GM19025 (cell line): ENCODE measurements around the gene NEK7.
"Not testable (repeated sequence)": the region's sequence is repeated elsewhere in the genome, so short reads cannot be mapped to it uniquely, and the experiment has no call there.

Experiments used
- ATAC-seq: cut with Tn5 transposase; IDR thresholded peaks from one replicate; pipeline ENCODE4 v1.9.1; 2021; ENCODE audit warnings: mild to moderate bottlenecking, low read depth, moderate library complexity; ENCODE audit not compliant: unreplicated experiment

The NEK7 gene

GRCh38 chr1:198156745-198157240, at the start of gene NEK7:
Gene NEK7, plus strand, starts transcription at chr1:198156998. Its CDS starts 75,583 bp downstream, at chr1:198232581.
- ATAC-seq = peak; percentile 52

DNA sequence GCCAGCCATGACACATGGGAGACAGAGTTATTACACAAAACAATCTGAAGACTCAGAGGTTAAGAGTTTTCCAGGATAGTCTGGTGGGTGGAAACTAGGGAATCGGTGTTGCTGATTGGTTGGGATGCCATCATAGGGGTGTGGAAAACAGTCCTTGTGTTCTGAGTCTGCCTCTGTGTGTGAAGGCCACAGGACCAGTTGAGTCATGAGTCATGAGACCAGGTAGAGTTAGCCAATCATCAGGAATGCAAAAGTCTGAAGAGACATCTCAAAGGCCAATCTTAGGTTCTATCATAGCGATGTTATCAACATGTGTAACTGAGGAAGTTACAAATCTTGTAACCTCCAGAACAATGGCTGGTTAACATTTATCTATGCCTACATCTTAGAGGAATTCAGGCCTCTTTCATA, 49.7 kb upstream of the NEK7 start:
- no peak for ATAC-seq

DNA sequence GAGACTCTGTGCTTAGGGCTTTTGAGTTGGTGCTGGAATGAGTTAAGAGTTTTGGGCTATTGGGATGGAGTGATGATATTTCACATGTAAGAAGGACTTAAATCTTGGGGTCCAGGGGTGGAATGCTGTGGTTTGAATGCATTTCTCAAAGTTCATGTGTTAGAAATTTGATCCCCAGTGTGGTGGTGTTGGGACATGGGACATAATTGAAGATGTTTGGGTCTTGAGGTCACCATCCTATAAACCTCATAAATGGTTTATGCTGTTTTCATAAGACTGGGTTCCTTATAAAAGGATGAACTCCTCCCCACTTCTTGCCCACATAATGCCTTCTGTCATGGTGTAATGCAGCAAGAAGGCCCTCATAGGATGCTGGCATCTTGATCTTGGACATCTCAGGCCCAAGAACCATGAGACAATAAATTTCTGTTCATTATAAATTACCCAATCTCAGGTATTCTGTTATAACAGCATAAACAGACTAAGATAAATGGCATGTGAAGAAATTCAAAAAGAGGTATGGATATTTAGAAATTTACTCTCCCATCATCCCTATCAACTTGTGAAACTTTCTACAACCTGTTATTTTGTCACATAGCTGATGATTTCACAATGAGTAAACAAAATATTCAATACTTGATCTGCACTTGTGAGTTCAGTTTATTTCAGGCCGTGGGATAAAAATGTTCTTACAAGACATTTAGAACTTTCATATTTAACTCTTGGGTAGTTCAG, 48.0 kb upstream of the NEK7 start:
- ATAC-seq = no peak

- ATAC-seq = no peak
Observed at GRCh38 chr1:198109371-198109715, 47.5 kb upstream of the NEK7 start.

GRCh38 chr1:198113342-198113750, 43.5 kb upstream of the NEK7 start:
- ATAC-seq = no peak

GRCh38 chr1:198116069-198116468, 40.7 kb upstream of the NEK7 start:
- no peak for ATAC-seq

DNA sequence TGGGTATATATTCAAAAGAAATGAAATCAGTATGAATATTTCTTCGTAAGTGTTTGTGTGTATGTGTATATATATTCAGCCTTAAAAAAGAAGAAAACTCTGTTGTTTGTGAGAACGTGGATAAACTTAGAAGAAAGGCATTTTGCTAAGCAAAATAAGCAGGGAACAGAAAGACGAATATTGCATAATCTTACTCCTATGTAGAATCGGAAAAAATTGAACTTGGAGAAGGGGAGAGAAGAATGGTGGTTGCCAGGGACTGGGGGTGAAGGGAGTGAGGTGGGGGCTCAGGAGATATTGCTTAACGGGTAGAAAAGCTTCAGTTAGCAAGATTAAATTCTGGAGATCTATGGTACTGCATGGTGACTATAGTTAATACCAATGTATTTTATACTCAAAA, 40.3 kb upstream of the NEK7 start:
- no peak for ATAC-seq

DNA sequence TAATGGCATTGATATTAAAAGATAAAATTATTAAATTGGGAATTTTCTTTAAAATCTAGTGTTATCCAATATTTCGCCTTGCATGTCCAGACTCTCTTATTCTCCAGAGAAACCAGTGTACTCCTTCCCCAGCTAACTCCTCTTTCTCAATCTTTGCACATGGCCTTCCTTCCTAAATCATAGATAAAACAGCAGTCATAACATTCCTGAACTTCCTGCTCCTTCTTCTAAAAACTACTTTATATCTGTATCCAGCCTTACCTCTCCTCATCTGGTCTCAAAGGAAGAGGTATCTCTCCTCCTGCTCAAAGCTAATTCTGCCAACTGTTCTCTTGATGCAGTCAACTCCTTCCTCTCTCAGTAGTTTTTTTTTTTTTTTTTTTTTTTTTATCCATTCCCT, 39.5 kb upstream of the NEK7 start:
- ATAC-seq = no peak

DNA sequence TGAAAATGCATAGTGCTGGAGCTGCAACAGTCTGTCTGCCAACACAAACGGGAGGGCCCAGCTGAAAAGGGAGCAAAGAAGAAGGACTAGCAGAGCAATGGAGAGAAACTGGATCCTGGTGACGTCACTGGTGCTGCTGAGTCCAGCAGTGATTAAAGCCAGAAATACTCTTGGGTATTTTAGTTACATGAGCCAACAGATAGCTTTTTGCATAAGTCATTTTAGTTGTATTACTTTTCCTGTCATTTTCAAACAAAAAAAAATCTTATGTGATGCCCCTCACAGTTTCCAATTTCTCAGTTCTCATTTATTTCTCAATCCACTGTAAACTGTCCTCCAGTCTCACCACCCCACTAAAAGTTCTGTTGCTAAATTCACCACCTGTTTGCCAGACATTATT, 38.7 kb upstream of the NEK7 start:
- no peak for ATAC-seq

GRCh38 chr1:198119906-198120305, 36.9 kb upstream of the NEK7 start:
- no peak for ATAC-seq

DNA sequence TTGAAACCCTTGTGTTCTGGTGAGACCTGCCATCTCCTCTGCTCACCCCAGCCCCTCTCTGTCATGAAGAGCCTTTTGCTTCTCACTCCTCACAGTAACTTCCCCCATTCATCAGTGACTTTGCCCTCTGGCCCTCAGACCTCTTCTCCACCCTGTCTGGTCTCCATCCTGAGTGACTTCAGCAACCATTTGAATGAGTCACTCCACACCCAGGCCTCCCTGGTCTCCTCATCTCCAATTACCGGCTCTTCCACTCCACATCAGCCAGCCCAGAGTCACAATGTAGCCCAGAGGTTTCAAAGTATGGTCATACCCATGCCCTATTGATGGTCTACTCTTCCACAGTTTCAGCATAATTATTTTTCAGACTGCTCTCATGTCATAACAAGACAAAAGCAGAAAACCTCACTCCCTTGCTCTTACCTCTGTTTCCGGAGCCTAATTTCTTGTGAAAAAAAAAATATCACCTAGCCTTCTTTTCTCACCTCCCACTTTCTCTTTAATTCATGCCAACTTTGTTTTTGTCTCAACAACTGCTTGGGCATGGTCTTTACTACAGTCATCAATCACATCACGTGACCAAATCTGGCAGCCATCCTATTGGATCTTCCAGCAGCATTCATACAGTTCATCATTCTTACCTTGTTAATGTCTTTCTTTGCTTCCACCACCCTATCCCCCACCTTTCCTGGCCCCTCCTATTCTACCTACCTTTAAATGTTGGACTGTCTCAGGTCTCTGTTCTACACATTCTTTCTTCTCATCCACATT, 35.6 kb upstream of the NEK7 start:
- ATAC-seq = no peak

DNA sequence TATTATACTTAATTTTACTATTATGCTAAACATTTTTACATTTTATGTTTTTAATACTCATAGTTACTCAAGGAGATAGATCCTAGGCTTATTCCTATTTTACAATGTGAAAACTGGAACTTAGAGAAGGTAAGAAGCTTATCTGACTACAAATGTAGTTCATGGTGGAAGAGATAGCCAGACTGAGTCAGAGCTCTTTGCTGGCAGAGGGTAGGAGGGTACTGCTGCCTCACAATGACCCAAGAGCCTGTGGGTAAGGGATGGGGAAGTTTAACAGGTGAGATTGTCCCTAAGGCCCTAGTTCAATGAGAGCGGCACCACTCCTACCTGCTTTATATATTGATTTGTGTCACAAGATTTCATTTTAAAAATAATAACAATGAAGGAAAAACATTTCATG, 34.1 kb upstream of the NEK7 start:
- no peak for ATAC-seq

DNA sequence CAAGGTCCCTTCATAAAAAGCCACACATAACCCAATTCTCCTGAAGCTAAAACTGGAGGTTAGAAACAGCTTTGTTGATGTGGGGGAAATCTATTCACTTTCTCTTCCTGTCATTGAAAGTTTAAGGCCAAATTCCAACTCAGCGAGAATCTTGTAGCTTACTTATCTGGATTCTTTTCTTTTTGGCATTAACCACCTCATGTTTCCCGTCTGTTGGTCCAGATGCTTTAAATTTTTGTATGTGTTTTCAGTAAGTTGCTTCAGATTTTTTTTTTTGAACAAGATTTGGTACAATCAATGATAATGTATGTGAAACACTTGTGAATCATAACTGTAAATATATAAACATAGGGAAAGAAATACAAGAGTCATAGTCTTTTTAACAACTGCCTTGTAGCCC, 33.7 kb upstream of the NEK7 start:
- ATAC-seq = no peak

- ATAC-seq = no peak
Observed at GRCh38 chr1:198124673-198125072, 32.1 kb upstream of the NEK7 start.

GRCh38 chr1:198125995-198126735, 30.6 kb upstream of the NEK7 start:
- no peak for ATAC-seq

DNA sequence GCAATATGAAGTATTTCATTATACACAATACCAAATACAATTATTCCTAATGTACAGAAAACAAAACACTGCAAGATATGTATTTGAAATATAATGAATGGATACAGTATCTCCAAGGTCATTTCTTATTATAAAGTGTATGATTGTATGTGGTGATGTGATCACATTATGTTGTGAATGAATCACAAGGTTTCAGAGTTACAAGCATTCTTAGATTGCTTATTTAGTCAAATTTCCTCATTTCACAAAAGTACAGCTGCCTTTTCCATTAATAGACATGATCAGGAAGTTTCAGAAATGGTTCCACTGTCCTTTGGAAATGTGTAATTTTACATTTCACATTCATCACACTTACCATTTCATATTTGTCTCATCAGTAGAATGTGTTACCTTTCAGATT, 28.3 kb upstream of the NEK7 start:
- no peak for ATAC-seq

GRCh38 chr1:198130053-198130452, 26.7 kb upstream of the NEK7 start:
- not testable (repeated sequence) for ATAC-seq

DNA sequence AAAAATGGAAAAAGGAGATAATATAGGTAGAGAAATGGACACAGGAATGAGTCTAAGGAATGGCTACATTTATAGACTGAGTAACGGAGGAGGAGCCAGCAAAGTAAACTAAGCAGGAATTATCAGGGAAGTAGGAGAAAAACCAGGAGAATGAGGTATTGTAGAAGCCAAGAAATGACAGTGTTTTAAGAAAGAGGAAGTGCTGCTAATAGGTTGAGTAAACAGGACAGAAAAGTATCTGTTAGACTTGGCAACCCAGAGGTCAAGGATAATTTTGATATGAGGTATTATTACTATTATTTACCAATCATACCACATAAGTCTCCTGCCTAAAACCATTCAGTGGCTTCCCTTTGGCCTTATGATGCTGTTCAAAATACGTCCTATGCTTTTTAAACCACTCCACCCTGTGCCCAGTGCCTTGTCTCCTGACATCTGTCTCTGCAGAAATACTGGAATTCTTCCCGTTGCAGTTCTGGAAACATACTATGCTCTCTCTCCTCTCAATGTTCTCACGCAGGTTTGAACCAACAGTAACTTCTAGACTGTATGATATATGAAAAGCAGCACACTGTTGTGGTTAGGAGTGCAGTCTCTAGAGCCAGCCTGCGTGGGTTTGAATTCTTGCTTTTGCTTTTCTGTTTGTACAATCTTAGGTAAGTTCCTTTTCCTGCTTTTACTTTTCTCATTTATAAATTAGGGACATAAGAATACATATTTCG, 24.6 kb upstream of the NEK7 start:
- ATAC-seq = peak; percentile 61

DNA sequence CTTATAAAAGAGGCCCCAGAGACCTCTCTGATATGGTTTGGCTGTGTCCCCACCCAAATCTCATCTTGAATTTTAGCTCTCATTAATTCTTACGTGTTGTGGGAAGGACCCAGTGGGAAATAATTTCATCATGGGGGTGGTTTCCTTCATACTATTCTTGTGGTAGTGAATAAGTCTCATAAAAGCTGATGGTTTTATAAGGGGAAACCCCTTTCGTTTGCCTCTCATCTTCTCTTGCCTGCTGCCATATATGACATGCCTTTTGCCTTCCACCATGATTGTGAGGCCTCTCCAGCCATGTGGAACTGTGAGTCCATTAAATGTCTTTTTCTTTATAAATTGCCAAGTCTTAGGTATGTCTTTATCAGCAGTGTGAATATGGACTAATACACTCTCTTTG, 22.5 kb upstream of the NEK7 start:
- ATAC-seq = no peak

- ATAC-seq = no peak
Observed at GRCh38 chr1:198135366-198135765, 21.4 kb upstream of the NEK7 start.
